ENCODE results near the gene RYR2.
A peak's percentile ranks its signal among the peaks of the same experiment; 100 is the strongest.

Gene RYR2

DNA sequence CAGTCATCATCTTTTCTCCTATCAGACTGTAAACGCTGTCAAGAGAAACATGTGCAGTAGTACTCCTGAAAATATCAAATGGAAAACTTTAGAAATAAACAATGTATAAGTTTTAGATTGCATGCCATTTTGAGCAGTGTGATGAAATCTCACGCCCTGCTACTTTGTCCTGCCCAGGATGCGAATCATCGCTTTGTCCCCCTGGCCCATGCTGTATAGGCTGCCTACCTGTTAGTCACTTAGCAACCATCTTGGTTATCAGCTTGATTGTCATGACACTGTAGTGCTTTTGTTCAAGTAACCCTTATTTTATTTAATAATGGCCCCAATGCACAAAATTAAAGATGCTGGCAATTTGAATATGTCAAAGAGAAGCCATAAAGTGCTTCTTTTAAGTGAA, 485.8 kb downstream of the RYR2 start:
- no peak for TF ChIP-seq Cebpa-rat (IDR thresholded peaks at IDR 0.05)
- H3K4me3 ChIP-seq, result no peak overlapping the region

GRCh38 chr1:237528545-237528944, 486.6 kb downstream of the RYR2 start:
- H3K27me3 ChIP-seq, result no peaks in the 10 kb centered on the region
- H3K9ac ChIP-seq, result no peak overlapping the region
- H3K9me3 ChIP-seq (replicated peaks in 1 of 11), result no peaks in the 10 kb centered on the region
- TF ChIP-seq Cebpa-rat (IDR thresholded peaks at IDR 0.05), result no peak
- H3K4me2 ChIP-seq, result no peak overlapping the region
- H3K4me1 ChIP-seq, result no peaks in the 10 kb centered on the region
- H3K36me3 ChIP-seq, result no peaks in the 10 kb centered on the region
- H3K4me3 ChIP-seq, result no peak overlapping the region
- no peaks in the 10 kb centered on the region for H4K20me1 ChIP-seq
- H3K27ac ChIP-seq, result no peak overlapping the region

More for the DNA sequence above, 485.8 kb downstream of the RYR2 start:
- no peaks in the 10 kb centered on the region for H3K27me3 ChIP-seq
- H4K20me1 ChIP-seq, result no peaks in the 10 kb centered on the region
- H3K4me1 ChIP-seq, result no peaks in the 10 kb centered on the region
- no peaks in the 10 kb centered on the region for H3K36me3 ChIP-seq
- no peaks in the 10 kb centered on the region for H3K9me3 ChIP-seq (replicated peaks in 1 of 11)
- no peak overlapping the region for H3K27ac ChIP-seq
- no peak overlapping the region for H3K4me2 ChIP-seq
- no peak overlapping the region for H3K9ac ChIP-seq

DNA sequence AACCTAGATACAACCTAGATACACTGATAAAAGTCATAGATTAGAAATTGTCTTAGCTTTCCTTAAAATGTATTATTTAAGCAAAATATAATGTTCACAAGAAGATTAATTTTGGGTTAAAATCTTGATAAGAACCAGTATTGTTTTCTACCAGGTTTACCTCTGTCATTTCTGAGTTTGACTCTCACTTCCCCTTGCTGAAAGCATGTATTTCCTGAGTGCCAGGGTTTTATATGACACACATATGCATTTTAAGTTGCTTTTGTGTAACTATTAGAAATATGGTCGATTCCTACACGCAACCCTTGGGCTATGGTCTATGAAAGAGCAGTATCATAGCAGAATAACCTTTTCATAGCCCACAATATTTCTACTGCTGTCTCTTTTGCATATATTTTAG, 497.1 kb downstream of the RYR2 start:
- H3K4me2 ChIP-seq, result no peak overlapping the region
- H3K4me3 ChIP-seq, result no peak overlapping the region
- no peak for TF ChIP-seq Cebpa-rat (IDR thresholded peaks at IDR 0.05)
- no peaks in the 10 kb centered on the region for H3K4me1 ChIP-seq
- no peaks in the 10 kb centered on the region for H4K20me1 ChIP-seq
- H3K36me3 ChIP-seq, result no peaks in the 10 kb centered on the region
- H3K9ac ChIP-seq, result no peak overlapping the region
- H3K27ac ChIP-seq, result no peak overlapping the region
- H3K27me3 ChIP-seq, result no peaks in the 10 kb centered on the region
- no peaks in the 10 kb centered on the region for H3K9me3 ChIP-seq (replicated peaks in 1 of 11)

- H4K20me1 ChIP-seq, result no peaks in the 10 kb centered on the region
- no peaks in the 10 kb centered on the region for H3K4me1 ChIP-seq
- H3K9me3 ChIP-seq (replicated peaks in 1 of 11), result no peaks in the 10 kb centered on the region
- H3K4me3 ChIP-seq, result no peak overlapping the region
- H3K27me3 ChIP-seq, result no peaks in the 10 kb centered on the region
- no peak for TF ChIP-seq Cebpa-rat (IDR thresholded peaks at IDR 0.05)
- H3K27ac ChIP-seq, result no peak overlapping the region
- no peak overlapping the region for H3K9ac ChIP-seq
- no peak overlapping the region for H3K4me2 ChIP-seq
- no peaks in the 10 kb centered on the region for H3K36me3 ChIP-seq
Observed at GRCh38 chr1:237542525-237543418, 500.8 kb downstream of the RYR2 start.

GRCh38 chr1:237553078-237553477, 511.1 kb downstream of the RYR2 start:
- no peak overlapping the region for H3K27ac ChIP-seq
- no peak overlapping the region for H3K4me2 ChIP-seq
- H3K27me3 ChIP-seq, result no peaks in the 10 kb centered on the region
- no peaks in the 10 kb centered on the region for H3K9me3 ChIP-seq (replicated peaks in 1 of 11)
- H3K4me3 ChIP-seq, result no peak overlapping the region
- no peak for TF ChIP-seq Cebpa-rat (IDR thresholded peaks at IDR 0.05)
- H3K36me3 ChIP-seq, result no peaks in the 10 kb centered on the region
- H3K4me1 ChIP-seq, result no peaks in the 10 kb centered on the region
- no peak overlapping the region for H3K9ac ChIP-seq
- H4K20me1 ChIP-seq, result no peaks in the 10 kb centered on the region

GRCh38 chr1:237556911-237557310, 514.9 kb downstream of the RYR2 start:
- H3K9ac ChIP-seq, result no peak overlapping the region
- no peak overlapping the region for H3K27ac ChIP-seq
- H4K20me1 ChIP-seq, result no peaks in the 10 kb centered on the region
- no peak overlapping the region for H3K4me2 ChIP-seq
- no peak overlapping the region for H3K4me3 ChIP-seq
- no peaks in the 10 kb centered on the region for H3K27me3 ChIP-seq
- H3K4me1 ChIP-seq, result no peaks in the 10 kb centered on the region
- H3K9me3 ChIP-seq (replicated peaks in 1 of 11), result no peaks in the 10 kb centered on the region
- no peak for TF ChIP-seq Cebpa-rat (IDR thresholded peaks at IDR 0.05)
- H3K36me3 ChIP-seq, result no peaks in the 10 kb centered on the region

GRCh38 chr1:237562242-237562823, 520.3 kb downstream of the RYR2 start:
- H3K4me2 ChIP-seq, result no peak overlapping the region
- H3K27me3 ChIP-seq, result no peaks in the 10 kb centered on the region
- no peak overlapping the region for H3K4me3 ChIP-seq
- TF ChIP-seq Cebpa-rat (IDR thresholded peaks at IDR 0.05), result no peak
- H3K27ac ChIP-seq, result no peak overlapping the region
- no peaks in the 10 kb centered on the region for H4K20me1 ChIP-seq
- no peaks in the 10 kb centered on the region for H3K36me3 ChIP-seq
- no peak overlapping the region for H3K9ac ChIP-seq
- no peaks in the 10 kb centered on the region for H3K9me3 ChIP-seq (replicated peaks in 1 of 11)
- H3K4me1 ChIP-seq, result no peaks in the 10 kb centered on the region

DNA sequence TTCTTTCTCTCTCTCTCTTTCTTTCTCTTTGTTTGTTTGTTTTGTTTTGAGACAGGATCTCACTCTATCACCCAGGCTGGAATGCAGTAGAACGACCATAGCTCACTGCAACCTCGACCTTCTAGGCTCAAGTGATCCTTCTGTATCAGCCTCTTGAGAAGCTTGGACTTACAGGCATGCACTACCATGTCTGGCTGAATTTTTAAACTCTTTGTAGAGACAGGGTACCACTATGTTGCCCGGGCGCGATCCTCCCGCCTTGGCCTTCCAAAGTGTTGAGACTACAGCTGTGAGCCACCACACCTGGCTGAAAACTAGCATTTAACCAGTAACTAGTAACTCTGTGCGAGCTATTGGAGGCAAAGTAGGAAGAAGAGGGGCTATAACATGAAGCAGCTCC, 523.3 kb downstream of the RYR2 start:
- Histone ChIP-seq H3K9me3 (replicated peaks in 1 of 11) (no peaks in the 10 kb centered on the region), H3K4me3 (no peak overlapping the region), H3K27me3 (no peaks in the 10 kb centered on the region), H3K4me1 (peaks cover 0 to 12% (median 4%) of the 10 kb centered on the region in 10 experiments; a peak in 10 of 20 replicates), H4K20me1 (no peaks in the 10 kb centered on the region), H3K27ac (no peak overlapping the region), H3K9ac (no peak overlapping the region), H3K36me3 (no peaks in the 10 kb centered on the region), H3K4me2 (no peak overlapping the region)
- TF ChIP-seq Cebpa-rat (IDR thresholded peaks at IDR 0.05), result no peak

- Histone ChIP-seq H3K4me1 (peaks cover 0 to 12% (median 4%) of the 10 kb centered on the region in 10 experiments; a peak in 10 of 20 replicates), H3K36me3 (no peaks in the 10 kb centered on the region), H3K4me2 (no peak overlapping the region), H4K20me1 (no peaks in the 10 kb centered on the region), H3K9me3 (replicated peaks in 1 of 11) (no peaks in the 10 kb centered on the region), H3K27ac (no peak overlapping the region), H3K4me3 (no peak overlapping the region), H3K9ac (no peak overlapping the region), H3K27me3 (no peaks in the 10 kb centered on the region)
- no peak for TF ChIP-seq Cebpa-rat (IDR thresholded peaks at IDR 0.05)
Observed at GRCh38 chr1:237566581-237566980, 524.6 kb downstream of the RYR2 start.

DNA sequence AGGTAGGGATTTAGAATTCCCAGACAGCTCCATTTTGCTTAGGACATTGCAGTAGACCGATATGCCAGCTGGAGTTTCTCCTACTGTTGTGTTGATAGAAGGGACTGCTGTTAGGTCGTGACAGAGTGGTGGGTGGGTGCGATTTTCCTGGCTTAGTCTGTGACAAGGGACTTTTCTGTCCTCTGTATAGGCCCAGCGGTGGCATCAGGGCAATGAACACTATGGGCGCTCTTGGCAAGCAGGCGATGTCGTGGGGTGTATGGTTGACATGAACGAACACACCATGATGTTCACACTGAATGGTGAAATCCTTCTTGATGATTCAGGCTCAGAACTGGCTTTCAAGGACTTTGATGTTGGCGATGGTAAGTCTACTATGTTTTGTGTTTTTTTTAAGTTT, 527.0 kb downstream of the RYR2 start:
- Histone ChIP-seq H3K36me3 (no peaks in the 10 kb centered on the region), H4K20me1 (no peaks in the 10 kb centered on the region), H3K9me3 (replicated peaks in 1 of 11) (no peaks in the 10 kb centered on the region), H3K4me1 (peaks cover 0 to 12% (median 4%) of the 10 kb centered on the region in 10 experiments; a peak in 10 of 20 replicates), H3K4me3 (no peak overlapping the region), H3K27me3 (no peaks in the 10 kb centered on the region), H3K9ac (no peak overlapping the region), H3K4me2 (peak overlapping the region in 7 of 11 experiments; percentile 3 to 38 (median 25); a peak in 9 of 22 replicates), H3K27ac (no peak overlapping the region)
- no peak for TF ChIP-seq Cebpa-rat (IDR thresholded peaks at IDR 0.05)

All from BLaER1 treated with 17β-estradiol and CSF1 and Interleukin-3, amounts not matched to agents 10 nM and 100 nM (cell line).